PFSK-1 (cell line): ENCODE data around the gene ELL2.

Experiments used
- FOXP2 ChIP-seq: optimal IDR thresholded peaks from 2 replicates; pipeline ENCODE3; 2011; ENCODE audit warnings: borderline replicate concordance, control low read depth, inconsistent platforms; ENCODE audit not compliant: insufficient read depth; ENCODE audit errors: extremely low read length, extremely low read depth
- POLR2AphosphoS5 ChIP-seq: IDR thresholded peaks from 2 replicates; pipeline ENCODE4 v1.6.1; 2012; ENCODE audit warnings: low read depth, mild to moderate bottlenecking, control low read depth, low read length, moderate library complexity
- REST ChIP-seq, 2 experiments: IDR thresholded peaks; 2 replicates each; pipeline versions ENCODE4 v1.6.1 to v1.8.0; 2011 to 2012; ENCODE audit warnings: low read depth in 2 of 2, low read length in 2 of 2, control low read depth in 1 of 2, inconsistent platforms in 1 of 2, mild to moderate bottlenecking in 1 of 2, moderate library complexity in 1 of 2; ENCODE audit not compliant: insufficient read depth in 1 of 2
- SIN3A ChIP-seq: IDR thresholded peaks from 2 replicates; pipeline ENCODE4 v1.6.1; 2012; ENCODE audit warnings: mild to moderate bottlenecking, low read length, moderate library complexity, borderline replicate concordance; ENCODE audit not compliant: insufficient read depth
- TAF1 ChIP-seq: IDR thresholded peaks from 2 replicates; pipeline ENCODE4 v1.6.1; 2012; ENCODE audit warnings: low read length, control low read depth, borderline replicate concordance; ENCODE audit not compliant: insufficient read depth

ELL2 gene

GRCh38 chr5:95915999-95916686 is 45.5 kb downstream of the ELL2 start:
- TF ChIP-seq POLR2AphosphoS5 (no peak), TAF1 (no peak), SIN3A (no peak), FOXP2 (no peak)

- TF ChIP-seq POLR2AphosphoS5 (no peak), TAF1 (no peak), FOXP2 (no peak), REST (IDR thresholded peaks at IDR 0.05; ENCODE audit: insufficient read depth in 1 of 2, low read depth in 2 of 2, low read length in 2 of 2) (no peak), SIN3A (no peak)
These were observed 48.0 kb downstream of the ELL2 start for GRCh38 chr5:95913663-95914062.

- TF ChIP-seq POLR2AphosphoS5 (no peak), FOXP2 (no peak), TAF1 (no peak), REST (IDR thresholded peaks at IDR 0.05; ENCODE audit: insufficient read depth in 1 of 2, low read depth in 2 of 2, low read length in 2 of 2) (no peak), SIN3A (no peak)
These were observed 49.6 kb downstream of the ELL2 start for GRCh38 chr5:95912029-95912428.

GRCh38 chr5:95910521-95910920 is 51.1 kb downstream of the ELL2 start:
- TF ChIP-seq REST (IDR thresholded peaks at IDR 0.05; ENCODE audit: insufficient read depth in 1 of 2, low read depth in 2 of 2, low read length in 2 of 2) (no peak), TAF1 (no peak), SIN3A (no peak), FOXP2 (no peak), POLR2AphosphoS5 (no peak)

- no peak for TF ChIP-seq TAF1
These were observed 51.9 kb downstream of the ELL2 start for GRCh38 chr5:95909738-95910137.

GRCh38 chr5:95908799-95909198 is 52.9 kb downstream of the ELL2 start:
- TF ChIP-seq TAF1 (no peak), FOXP2 (no peak), SIN3A (no peak), REST (IDR thresholded peaks at IDR 0.05; ENCODE audit: insufficient read depth in 1 of 2, low read depth in 2 of 2, low read length in 2 of 2) (no peak), POLR2AphosphoS5 (no peak)
